ENCODE results near the gene PARVG.

DNA sequence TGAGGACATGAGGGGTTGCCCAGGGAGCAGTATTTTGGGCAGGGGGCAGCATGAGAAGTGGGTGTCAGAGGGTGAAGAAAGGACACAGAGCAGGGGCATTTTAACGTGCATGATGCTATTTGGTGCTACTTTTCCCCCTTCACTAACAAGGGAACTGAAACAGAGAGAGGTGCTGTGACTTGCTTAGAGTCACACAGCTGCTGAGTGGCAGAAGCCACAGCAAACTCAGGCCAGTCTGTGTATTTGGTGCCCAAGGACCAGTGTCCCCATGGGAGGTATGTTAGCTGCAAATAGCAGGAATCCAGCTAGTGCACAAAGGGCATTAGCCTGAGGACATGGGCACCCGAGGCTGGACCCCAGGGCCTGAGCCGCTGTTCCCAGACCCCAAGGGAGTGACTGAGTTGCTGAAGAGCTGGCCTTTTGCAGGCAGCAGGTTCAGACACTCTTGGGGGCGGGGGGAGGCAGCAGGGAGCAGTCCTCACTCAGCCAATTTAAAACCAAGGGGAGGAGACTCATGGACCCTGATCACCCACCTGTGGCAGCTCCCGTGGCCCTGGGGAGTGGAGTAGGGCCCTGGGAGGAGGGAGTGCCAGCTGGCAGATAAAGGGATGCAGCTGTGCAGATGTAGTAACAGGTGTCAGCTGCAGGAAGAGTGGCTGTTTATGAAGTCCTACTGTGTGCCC lies 14.6 kb downstream of the PARVG start:
- TF ChIP-seq CTCF (IDR thresholded peaks at IDR 0.05; ENCODE audit: borderline replicate concordance, extremely low read depth, low read length, poor library complexity, severe bottlenecking) = no peak
- TF ChIP-seq EZH2 (IDR thresholded peaks at IDR 0.05; ENCODE audit: borderline replicate concordance, low read depth, low read length, severe bottlenecking) = no peak

Measured in DND-41 (cell line).